Stimulated activated CD4-positive, alpha-beta T cell treated with anti-CD3 and anti-CD28 coated beads, Interleukin-4, amount 100 ng/mL, for 1 hour (primary cell): Measurements from ENCODE around the gene FXYD7.
"Not testable (repeated sequence)": the region's sequence is repeated elsewhere in the genome, so short reads cannot be mapped to it uniquely, and the experiment has no call there.

Experiments used
- DNase-seq: peaks from one replicate; pipeline ENCODE4 v3.0.0-alpha.2; 2020

The FXYD7 gene

DNA sequence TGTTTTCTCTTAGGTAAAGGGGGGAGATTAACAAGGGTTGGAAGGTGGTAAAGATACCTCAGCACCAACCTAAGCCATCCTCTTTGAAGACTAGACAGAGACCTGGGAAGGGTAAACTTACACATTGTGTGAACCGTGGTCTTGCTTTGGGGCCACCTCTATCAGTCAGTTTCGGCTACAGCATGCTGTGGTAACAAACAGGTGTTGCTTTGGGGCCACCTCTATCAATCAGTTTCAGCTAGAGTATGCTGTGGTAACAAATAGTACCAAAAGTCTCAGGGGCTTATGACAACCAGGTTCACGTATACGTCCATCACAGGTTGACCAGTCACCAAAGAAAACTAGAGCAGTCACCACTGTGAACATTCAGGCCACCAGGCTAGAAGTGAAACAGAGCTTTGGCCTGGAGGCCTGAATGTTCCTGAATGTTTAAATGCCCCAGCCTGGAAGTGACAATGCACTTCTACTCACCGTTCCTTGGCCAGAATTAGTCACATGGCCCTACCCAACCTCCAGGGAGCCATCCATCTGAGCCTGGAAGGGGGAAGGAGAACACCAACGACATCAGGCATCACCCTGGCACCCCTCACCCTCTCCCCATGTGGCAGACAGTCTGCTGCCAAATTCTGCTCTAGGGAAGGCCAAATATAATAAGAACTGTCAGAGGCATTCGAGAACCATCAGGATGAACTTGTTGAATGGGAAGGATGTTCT lies 3.8 kb downstream of the FXYD7 start:
- no peak for DNase-seq

GRCh38 chr19:35149463-35149862 lies 6.4 kb downstream of the FXYD7 start:
- DNase-seq = no peak

DNA sequence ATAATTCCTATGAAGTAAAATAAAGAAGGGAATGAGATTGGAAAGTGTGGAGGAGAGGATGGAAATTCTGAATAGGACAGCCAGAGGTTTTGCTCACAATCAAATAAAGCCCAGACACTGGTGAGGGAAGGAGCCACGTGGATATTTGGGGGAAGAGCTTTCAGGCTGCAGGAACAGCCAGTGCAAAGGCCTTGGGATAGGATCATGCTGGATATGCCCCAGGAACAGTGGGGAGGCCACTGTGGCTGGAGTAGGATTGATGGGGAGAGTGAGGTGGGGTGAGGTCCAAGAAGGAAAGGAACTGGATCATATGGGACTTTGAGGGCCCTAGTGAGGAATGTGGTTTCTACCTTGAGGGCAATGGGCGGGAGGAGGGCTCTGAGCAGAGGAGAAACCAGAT lies 7.4 kb downstream of the FXYD7 start:
- no peak for DNase-seq

- DNase-seq = no peak
Observed at GRCh38 chr19:35151273-35152065, 8.4 kb downstream of the FXYD7 start.

DNA sequence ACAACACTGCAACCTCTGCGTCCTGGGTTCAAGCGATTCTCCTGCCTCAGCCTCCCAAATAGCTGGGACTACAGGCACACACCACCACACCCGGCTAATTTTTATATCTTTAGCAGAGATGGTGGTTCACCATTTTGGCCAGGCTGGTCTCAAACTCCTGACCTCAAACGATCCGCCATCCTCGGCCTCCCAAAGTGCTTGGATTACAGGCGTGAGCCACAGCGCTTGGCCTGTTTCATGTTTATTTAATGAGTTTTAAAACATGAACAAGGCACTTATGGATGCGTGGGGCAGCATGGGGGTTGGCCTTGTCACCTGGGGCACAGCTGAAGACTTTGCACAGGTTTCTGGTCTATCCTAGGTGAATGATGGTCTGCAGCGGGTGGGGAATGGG lies 10.1 kb downstream of the FXYD7 start:
- DNase-seq = not testable (repeated sequence)

DNA sequence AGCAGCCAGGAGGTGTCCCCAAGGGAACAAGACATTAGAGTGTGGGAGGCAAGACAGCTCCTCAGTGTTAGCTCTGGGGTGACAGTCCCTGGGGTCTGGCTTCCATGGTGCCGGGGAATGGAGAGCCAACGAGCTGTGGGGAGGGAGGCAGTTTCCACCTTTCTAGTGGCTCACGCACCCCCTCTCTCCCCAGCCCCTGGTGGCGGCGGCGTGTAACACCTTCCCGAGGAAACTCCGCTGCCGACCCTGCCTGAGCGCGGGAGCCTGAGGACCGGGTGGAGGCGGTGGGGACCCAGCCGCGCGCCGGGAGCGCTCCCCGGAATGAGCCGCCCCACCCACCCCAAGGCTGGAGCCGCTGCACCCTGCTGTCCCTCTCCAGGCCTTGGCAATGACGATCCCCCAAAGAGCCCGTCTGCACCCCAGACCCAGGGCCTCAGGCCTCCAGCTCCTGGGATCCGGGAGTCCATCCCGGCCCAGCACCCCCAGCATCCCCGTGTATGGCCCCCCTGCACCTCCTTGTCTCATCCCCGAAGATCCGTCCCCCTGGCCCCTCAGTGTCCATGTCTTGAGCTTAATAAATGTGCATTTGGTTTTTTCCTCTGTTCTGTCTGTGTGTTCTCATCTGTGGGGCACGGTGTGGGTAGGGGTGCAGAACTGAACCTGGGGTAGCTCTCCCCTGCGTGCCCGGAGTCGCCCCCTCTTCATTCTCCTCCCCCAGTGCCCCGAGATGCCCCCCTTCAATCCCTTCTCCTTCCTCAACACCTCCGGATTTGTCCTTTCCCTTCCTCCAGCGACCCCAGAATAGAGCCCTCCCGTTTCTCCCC lies 10.9 kb downstream of the FXYD7 start:
- DNase-seq = peak; percentile 79

GRCh38 chr19:35154525-35155406 lies 11.7 kb downstream of the FXYD7 start, which contains the start of gene FXYD5:
Gene FXYD5 (plus strand): TSS chr19:35154735. CDS start chr19:35155551, 816 bp downstream.
- peak; percentile 82 for DNase-seq

- DNase-seq = peak; percentile 37
Observed at GRCh38 chr19:35155441-35155840, 12.4 kb downstream of the FXYD7 start.

DNA sequence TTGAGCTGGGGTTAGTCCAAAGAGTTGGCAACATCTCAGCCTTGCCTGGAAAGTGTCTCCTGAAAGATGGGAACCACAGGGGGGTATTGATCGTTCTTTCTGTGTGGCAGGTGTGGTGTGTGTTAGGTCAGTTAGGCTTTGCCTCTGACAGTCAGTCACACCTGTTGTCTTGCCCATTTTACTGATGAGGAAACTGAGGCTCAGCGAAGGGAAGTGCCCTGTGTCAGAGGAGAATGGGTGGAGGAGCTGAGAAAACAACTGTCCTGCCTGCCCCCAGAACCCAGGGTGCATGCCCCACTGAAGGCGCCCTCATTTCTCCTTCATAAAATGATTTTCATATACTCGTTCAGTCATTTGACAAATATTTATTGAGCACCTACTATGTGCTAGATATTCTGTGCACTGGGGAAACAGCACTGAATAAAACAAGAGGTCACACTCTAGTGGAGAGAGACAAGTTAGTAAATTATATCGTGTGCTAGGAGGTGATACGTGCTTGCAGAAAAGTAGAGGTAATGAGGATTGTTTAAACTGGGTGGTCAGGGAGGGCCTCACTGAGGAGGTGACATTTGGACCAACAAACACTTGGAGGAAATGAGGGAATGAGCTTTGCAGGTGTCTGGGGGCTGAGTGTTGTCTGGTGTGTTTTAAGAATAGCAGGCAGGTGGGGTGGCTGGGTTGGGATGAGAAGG lies 13.1 kb downstream of the FXYD7 start:
- no peak for DNase-seq

DNA sequence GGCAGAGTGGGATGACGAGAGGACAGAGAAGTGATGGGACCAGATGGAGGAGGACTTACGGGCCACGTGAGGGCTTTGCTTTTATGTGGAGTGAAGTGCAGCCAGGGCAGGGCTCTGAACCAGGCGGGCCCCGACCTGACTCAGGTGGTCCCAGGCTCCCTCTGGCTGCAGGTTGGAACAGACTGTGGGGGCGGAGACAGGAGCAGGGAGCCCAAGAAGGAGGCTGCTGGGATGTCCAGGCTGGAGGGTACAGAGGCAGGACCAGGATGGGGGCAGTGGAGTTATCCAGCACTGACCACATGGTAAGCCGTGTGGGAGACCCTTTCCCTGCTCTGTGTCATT lies 13.6 kb downstream of the FXYD7 start:
- no peak for DNase-seq

- DNase-seq = no peak
Observed at GRCh38 chr19:35157431-35157830, 14.4 kb downstream of the FXYD7 start.

GRCh38 chr19:35159606-35160005 lies 16.6 kb downstream of the FXYD7 start:
- DNase-seq = no peak

- DNase-seq = no peak
Observed at GRCh38 chr19:35160629-35161433, 17.8 kb downstream of the FXYD7 start.

- no peak for DNase-seq
Observed at GRCh38 chr19:35161434-35161743, 18.3 kb downstream of the FXYD7 start.

- no peak for DNase-seq
Observed at GRCh38 chr19:35162471-35163326, 19.6 kb downstream of the FXYD7 start.

DNA sequence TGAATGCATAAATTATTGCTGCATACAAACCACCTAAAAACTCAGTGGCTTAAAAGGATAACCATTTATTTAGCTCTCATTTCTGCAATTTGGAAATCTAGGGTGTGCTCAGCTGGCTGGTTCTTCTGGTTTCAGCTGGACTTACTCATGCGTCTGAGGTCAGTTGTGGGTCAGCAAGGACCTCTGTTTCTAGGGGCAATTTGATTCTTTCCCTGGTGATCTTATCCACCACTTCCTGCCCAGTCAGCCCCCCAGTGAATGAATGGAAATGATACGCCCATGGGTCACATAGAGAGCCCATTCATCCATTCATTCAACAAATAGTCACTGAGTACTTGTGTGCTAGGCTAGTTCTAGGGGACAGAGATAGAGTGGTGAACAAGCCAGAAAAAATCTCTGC lies 21.4 kb downstream of the FXYD7 start:
- no peak for DNase-seq

DNA sequence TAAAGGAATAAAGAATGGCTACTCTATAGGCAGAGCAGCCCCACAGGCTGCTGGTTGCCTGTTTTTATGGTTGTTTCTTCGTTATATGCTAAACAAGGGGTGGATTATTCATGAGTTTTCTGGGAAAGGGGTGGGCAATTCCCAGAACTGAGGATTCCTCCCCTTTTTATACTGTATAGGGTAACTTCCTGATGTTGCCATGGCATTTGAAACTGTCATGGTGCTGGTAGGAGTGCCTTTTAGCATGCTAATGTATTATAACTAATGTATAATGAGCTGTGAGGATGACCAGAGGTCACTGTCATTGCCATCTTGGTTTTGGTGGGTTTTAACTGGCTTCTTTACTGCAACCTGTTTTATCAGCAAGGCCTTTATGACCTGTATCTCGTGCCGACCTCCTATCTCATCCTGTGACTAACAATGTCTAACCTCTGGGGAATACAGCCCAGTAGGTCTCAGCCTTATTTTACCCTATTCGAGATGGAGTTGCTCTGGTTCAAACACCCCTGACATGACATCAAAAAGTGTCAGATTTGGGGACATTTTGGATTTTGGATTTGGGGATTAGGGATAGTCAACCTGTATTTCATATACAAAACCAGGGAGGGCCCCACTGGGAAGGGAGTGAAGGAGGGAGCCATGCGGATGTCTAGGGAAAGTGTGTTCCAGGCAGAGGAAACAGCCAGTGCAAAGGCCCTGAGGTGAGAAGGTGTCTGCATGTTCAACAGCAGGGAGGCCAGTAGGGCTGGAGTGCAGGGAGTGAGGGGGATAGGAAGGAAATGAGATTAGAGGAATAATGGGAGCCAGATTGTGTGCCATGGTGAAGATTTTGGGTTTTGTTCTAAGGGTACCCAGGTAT lies 22.4 kb downstream of the FXYD7 start:
- DNase-seq = no peak

DNA sequence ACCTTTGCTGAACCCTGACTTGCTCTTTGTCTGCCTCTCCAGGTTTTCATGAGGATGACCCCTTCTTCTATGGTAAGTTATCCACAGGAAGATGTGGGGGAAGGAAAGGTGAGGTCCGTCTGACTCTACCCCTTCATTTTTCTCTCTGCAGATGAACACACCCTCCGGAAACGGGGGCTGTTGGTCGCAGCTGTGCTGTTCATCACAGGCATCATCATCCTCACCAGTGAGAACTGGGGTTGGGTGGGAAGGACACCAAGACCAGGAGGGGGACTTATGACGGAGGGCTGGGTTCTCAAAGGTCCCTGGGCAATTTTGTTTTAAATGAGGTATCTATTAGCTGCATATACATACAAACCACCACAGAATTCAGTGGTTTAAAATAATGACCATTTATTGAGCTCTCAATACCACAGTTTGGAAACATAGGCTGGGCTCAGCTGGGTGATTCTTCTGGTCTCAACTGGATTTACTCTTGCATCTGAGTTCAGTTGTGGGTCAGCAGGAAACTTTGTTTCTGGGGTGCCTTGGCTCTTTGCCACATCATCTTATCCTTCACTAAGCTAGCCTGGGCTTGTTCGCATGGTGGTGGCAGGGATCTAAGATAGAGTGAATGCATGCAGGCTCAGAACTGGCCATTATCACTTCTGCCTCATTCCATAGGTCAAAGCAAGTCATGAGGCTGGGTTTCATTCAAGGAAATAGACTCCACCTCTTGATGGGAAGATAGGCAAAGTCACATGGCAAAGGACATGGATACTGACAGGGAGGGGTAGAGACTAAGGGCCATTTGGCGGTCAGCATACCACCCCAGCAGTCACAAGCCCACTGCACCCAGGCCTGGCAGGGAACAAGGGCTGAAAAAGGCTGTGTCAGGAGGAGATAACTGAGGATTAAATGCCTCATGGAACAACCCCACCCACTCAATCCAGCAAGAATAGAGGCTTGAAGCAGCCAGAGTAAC lies 23.3 kb downstream of the FXYD7 start:
- no peak for DNase-seq
